ENCODE measurements around the gene TXNRD2. TPM values are rescaled to one million over a fixed set of nuclear protein-coding genes. Genes with fewer than 3 reads are reported as not detected.

TXNRD2 gene
- total RNA-seq, 1 experiment from 2014 or later: 23.0 TPM

GRCh38 chr22:19878461-19879245 is 63.0 kb downstream of the TXNRD2 start:
- Histone ChIP-seq H3K4me2 (ENCODE audit: low read length) (peak overlapping the region; percentile 48; the same call in 1 of the 2 replicates), H3K36me3 (ENCODE audit: low read depth, low read length) (no peaks in the 10 kb centered on the region), H3K79me2 (ENCODE audit: low read length) (peaks cover 13% of the 10 kb centered on the region), H3K27me3 (ENCODE audit: low read length) (no peaks in the 10 kb centered on the region), H4K20me1 (ENCODE audit: low read length) (no peaks in the 10 kb centered on the region), H3K27ac (ENCODE audit: low read length) (no peak overlapping the region), H3K9me2 (replicated peaks; ENCODE audit: low read length) (no peaks in the 10 kb centered on the region), H3K4me3 (ENCODE audit: low read length) (no peak overlapping the region), H3F3A (ENCODE audit: low read length, unreplicated experiment) (no peaks in the 10 kb centered on the region), H3K4me1 (ENCODE audit: insufficient read depth, low read length) (peaks cover 40% of the 10 kb centered on the region), H3K9ac (ENCODE audit: low read length) (no peak overlapping the region), H3K9me3 (ENCODE audit: low read length) (no peaks in the 10 kb centered on the region), H2AFZ (ENCODE audit: low read length) (no peak overlapping the region)
- intact Hi-C loops (cut with micrococcal nuclease): no loop called here
- CTCF ChIA-PET: no interaction called here
- no peak for TF ChIP-seq EZH2phosphoT487 (IDR thresholded peaks at IDR 0.05; ENCODE audit: borderline replicate concordance, low read length)
- TF ChIP-seq CTCF (conservative IDR thresholded peaks at IDR 0.05; ENCODE audit: low read depth, low read length): no peak
- TF ChIP-seq EZH2 (IDR thresholded peaks at IDR 0.05; ENCODE audit: low read length, unreplicated experiment): no peak
- DNase-seq (no peak), ATAC-seq (no peak)
- POLR2A ChIA-PET (ENCODE audit: unreplicated experiment): no interaction called here
- BruUV-seq (replicated peaks): no TSS peak

- DNase-seq (no peak), ATAC-seq (no peak)
- no peak overlapping the region for H2AFZ ChIP-seq (ENCODE audit: low read length)
- intact Hi-C loops (cut with micrococcal nuclease): no loop called here
- H3K4me2 ChIP-seq (ENCODE audit: low read length): no peak overlapping the region
- no peaks in the 10 kb centered on the region for H3K9me3 ChIP-seq (ENCODE audit: low read length)
- no peaks in the 10 kb centered on the region for H3K27me3 ChIP-seq (ENCODE audit: low read length)
- no peak overlapping the region for H3K4me3 ChIP-seq (ENCODE audit: low read length)
- BruUV-seq (replicated peaks): no TSS peak
- peaks cover 40% of the 10 kb centered on the region for H3K4me1 ChIP-seq (ENCODE audit: insufficient read depth, low read length)
- no peaks in the 10 kb centered on the region for H3K9me2 ChIP-seq (replicated peaks; ENCODE audit: low read length)
- POLR2A ChIA-PET (ENCODE audit: unreplicated experiment): no interaction called here
- H3K79me2 ChIP-seq (ENCODE audit: low read length): peaks cover 13% of the 10 kb centered on the region
- no peak overlapping the region for H3K27ac ChIP-seq (ENCODE audit: low read length)
- H3K9ac ChIP-seq (ENCODE audit: low read length): no peak overlapping the region
- CTCF ChIA-PET: no interaction called here
- no peaks in the 10 kb centered on the region for H3F3A ChIP-seq (ENCODE audit: low read length, unreplicated experiment)
- H4K20me1 ChIP-seq (ENCODE audit: low read length): no peaks in the 10 kb centered on the region
- H3K36me3 ChIP-seq (ENCODE audit: low read depth, low read length): no peaks in the 10 kb centered on the region
- no peak for TF ChIP-seq EZH2 (IDR thresholded peaks at IDR 0.05; ENCODE audit: low read length, unreplicated experiment)
- TF ChIP-seq CTCF (conservative IDR thresholded peaks at IDR 0.05; ENCODE audit: low read depth, low read length): no peak
- no peak for TF ChIP-seq EZH2phosphoT487 (IDR thresholded peaks at IDR 0.05; ENCODE audit: borderline replicate concordance, low read length)
Measured at GRCh38 chr22:19877626-19878339, 63.8 kb downstream of the TXNRD2 start.

Measured in PC-3 (cell line).